A549 (cell line): ENCODE data around the gene AP3B2.

Source experiments
- CBX2 ChIP-seq: fragments of 200-600 bp; sonication (generic); IDR thresholded peaks from 2 replicates; pipeline ENCODE4 v1.6.1; 2016; ENCODE audit warnings: low read depth, mild to moderate bottlenecking, borderline replicate concordance
- CTCF ChIP-seq: fragments of >200 bp; sonication (Bioruptor Twin); formaldehyde crosslinking; IDR thresholded peaks from 3 replicates; pipeline ENCODE4 v1.5.1; 2016
- REST ChIP-seq: fragments of 200-600 bp; sonication (generic); IDR thresholded peaks from 2 replicates; pipeline ENCODE4 v1.6.1; 2016; ENCODE audit warnings: antibody characterized with exemption, mild to moderate bottlenecking, moderate library complexity
- ZFP36 ChIP-seq: fragments of 450-650 bp; IDR thresholded peaks from 2 replicates; pipeline ENCODE4 v1.6.1; 2014; ENCODE audit warnings: borderline replicate concordance; ENCODE audit not compliant: partially characterized antibody

GRCh38 chr15:82650046-82650670 lies 59.5 kb downstream of the AP3B2 start:
- TF ChIP-seq REST (no peak), CTCF (no peak), ZFP36 (no peak), CBX2 (no peak)
